HG03457 (cell line): ENCODE measurements around the gene CFAP99.
A peak's percentile ranks its signal among the peaks of the same experiment; 100 is the strongest.

Experiments used
- ATAC-seq: cut with Tn5 transposase; IDR thresholded peaks from one replicate; pipeline ENCODE4 v1.9.1; 2021; ENCODE audit warnings: moderate number of reproducible peaks; ENCODE audit not compliant: unreplicated experiment

The CFAP99 gene

DNA sequence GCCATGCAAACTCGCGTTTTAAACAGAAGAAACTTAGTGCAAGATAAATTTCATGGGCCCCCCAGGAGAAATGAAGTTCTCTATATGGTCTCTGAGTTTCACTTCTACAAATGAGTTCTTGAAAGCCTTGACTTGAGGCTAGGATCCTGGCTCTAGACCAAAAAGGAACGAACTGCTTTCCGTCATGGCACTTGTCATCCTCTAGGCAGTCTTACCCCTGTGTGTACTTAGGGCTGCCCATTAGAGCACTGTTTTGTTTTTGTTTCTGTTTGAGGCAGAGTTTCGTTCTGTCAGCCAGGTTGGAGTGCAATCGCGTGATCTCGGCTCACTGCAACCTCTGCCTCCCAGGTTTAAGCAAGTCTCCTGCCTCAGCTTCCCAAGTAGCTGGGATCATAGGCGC, 79.2 kb downstream of the CFAP99 start:
- ATAC-seq: peak; percentile 73

DNA sequence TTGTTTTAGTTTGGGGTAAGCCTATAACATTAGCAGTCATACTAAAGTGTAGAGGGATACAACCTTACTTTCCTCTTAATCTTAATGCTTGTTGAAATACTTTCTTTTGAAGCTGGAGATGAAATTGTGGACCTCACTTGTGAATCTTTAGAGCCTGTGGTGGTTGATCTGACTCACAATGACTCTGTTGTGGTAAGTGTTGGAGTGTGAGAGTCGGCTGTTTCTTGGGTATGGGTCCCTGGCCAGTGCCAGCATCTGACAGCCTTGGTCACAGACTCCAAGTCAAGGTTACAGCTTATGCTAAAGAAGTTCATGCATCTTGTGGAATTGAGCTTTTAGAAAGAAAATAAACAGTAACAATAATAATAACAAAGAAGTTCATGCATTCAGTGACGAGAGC, 81.8 kb downstream of the CFAP99 start:
- no peak for ATAC-seq

DNA sequence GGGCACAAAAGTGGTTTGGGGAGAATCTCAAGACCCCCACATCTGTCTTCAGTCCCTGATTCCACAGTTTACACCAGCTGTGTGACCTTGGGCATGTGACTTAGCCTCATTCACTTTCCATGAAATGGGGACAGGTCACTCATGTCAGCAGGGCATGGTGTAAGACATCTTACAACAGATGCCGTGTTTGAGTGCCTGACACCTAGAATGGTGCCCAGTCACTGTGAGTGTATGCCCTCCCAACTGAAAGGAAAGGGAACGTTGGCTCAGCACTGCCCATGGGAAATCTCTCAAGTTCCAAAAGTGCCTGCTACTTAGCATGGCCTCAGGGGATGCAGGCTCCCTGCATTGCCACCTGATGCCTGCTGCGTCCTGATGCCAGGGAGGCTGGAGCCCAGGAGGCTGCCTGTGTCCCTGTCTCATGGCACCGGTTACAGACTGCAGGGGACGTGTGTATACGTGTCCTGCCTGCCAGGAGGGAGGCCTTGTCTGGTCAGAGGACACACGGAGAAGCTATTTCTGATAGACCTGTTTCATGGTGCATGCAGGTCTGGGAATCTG, 82.4 kb downstream of the CFAP99 start:
- no peak for ATAC-seq

DNA sequence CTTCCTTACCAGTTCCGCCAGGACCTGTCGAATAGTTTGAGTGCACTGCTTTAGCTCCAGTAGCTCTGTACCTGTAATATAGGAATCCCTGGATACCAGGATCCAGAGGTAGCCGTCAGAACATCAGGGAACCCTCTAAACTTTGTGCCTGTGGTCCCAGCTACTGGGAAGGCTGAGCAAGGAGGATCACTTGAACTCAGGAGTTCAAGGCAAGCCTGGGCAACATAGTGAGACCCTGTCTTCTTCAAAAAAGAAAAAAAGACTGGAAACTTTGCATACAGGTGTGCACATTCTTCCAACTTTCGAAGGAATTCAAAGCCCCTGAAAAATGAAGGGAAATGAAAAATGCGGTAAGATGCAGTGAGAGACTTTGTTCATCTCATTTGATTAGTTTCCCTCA, 85.1 kb downstream of the CFAP99 start:
- ATAC-seq: no peak

DNA sequence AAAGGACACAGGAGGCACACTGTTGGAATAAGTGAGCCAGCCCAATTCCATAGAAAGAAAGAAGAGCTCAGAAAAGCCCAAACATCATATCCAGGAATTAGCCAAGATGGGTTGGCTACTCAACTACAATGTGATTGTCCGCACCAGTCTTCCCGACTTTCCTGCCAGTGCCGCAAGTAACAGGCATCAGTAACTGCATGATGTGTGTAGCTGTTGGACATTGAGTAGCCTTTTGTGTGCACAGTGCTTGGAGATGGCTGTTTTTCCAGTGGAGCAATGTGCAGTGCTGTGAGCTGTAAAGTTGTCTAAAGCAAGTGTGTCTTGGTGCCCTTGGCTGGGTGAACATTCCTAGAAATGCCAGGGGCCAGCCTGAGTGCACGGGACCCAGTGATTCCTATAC, 88.5 kb downstream of the CFAP99 start:
- no peak for ATAC-seq

DNA sequence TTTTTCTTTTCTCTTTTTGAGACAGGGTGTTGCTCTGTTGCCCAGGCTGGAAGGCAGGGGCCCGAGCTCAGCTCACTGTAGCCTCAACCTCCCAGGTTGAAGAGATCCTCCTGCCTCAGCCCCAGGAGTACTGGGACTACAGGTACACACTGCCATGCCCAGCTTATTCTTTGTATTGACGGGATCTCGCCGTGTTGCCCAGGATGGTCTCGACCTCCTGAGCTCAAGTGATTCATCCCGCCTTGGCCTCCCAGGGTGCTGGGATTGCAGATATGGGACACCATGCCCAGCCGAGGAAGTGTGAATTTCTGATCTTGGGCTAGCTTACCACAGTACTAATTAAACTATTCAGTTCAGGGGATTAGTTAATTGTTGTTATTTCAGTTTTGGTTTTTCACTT, 89.1 kb downstream of the CFAP99 start:
- no peak for ATAC-seq

DNA sequence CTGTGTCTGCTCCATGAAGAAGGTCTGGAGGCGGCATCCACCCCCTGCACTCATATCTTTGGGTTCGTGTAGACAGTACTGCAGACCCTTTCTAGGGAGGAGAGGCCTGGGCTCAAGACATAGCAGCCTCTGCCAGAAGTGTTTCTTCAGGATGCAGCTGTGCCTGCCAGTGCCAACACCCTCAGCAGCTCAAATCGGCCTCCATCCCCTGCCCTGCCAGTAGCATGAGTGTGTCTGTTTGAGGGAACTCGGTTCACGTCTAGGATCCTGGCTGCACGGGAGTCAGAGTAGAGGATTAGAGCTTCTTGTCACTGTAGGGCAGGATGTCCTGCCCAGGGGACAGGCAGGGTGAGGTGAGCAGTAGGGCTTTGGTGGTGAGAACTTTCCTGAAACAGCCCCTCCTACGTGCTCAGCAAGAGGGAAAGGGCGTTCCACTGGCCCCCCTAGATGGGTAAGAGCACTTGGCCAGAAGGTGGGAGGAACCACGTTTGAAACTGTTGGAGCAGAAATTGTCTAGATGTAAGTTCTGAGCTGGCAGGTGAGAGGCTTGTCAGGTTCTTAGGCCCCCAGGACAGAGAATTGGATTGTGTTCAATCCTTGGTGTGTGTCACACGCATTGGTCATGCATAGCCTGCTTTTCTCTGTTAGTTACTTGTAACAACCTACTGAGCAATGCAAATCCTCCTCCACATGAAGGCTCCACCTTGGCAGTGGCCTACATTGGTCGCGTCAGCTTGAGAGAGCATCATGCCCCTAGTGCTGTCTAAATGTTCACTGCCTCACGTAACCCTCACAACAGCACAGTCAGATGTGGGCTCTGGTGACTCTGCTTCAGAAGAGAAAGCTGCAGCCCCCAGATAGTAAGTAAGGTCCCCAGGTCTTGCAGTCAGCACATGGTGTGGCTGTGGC, 91.8 kb downstream of the CFAP99 start:
- no peak for ATAC-seq

DNA sequence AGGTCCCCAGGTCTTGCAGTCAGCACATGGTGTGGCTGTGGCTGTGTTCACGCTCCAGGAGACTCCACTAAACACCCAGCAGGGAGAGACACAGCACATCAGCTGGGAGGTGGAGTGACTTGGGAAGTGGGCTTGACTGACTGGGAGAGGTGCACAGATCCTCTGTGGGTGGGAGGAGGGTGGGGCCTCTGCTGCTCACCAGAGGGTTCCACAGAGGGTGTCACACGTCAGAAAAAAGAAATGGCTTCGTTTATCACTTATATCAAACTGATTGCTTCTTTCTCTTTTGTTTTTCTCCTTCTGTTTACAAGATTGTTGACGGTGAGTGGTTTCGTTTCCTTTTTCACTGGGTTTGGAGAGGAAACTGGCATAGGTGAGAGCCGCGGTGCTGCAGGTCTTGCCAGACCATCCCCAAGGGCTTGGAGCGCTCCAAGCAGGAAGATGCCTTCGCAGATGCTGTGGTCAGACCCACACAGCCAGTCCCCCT, 92.9 kb downstream of the CFAP99 start:
- ATAC-seq: no peak
